HG03064 (cell line): Measurements from ENCODE around the gene MMP28.

Source experiments
- ATAC-seq: cut with Tn5 transposase; IDR thresholded peaks from one replicate; pipeline ENCODE4 v1.9.1; 2021; ENCODE audit warnings: low read depth; ENCODE audit not compliant: unreplicated experiment

The MMP28 gene

GRCh38 chr17:35795007-35795870 lies at the start of gene MMP28:
MMP28 (minus strand) TSS chr17:35795641; CDS start chr17:35795377, 264 bp downstream.
- no peak for ATAC-seq

GRCh38 chr17:35844547-35844946 lies 49.1 kb upstream of the MMP28 start:
- no peak for ATAC-seq

GRCh38 chr17:35843698-35844097 lies 48.3 kb upstream of the MMP28 start:
- no peak for ATAC-seq

GRCh38 chr17:35842239-35842638 lies 46.8 kb upstream of the MMP28 start:
- ATAC-seq: no peak

- ATAC-seq: no peak
Observed at GRCh38 chr17:35841505-35841904, 46.1 kb upstream of the MMP28 start.

- ATAC-seq: no peak
Observed at GRCh38 chr17:35841101-35841500, 45.7 kb upstream of the MMP28 start.

GRCh38 chr17:35825206-35825605 lies 29.8 kb upstream of the MMP28 start:
- no peak for ATAC-seq

- ATAC-seq: no peak
Observed at GRCh38 chr17:35821308-35821707, 25.9 kb upstream of the MMP28 start.

GRCh38 chr17:35819455-35819854 lies 24.0 kb upstream of the MMP28 start:
- no peak for ATAC-seq

GRCh38 chr17:35817196-35817595 lies 21.8 kb upstream of the MMP28 start:
- no peak for ATAC-seq

GRCh38 chr17:35816723-35817122 lies 21.3 kb upstream of the MMP28 start:
- no peak for ATAC-seq

- no peak for ATAC-seq
Observed at GRCh38 chr17:35812456-35812855, 17.0 kb upstream of the MMP28 start.

GRCh38 chr17:35811759-35812158 lies 16.3 kb upstream of the MMP28 start:
- ATAC-seq: no peak

GRCh38 chr17:35809855-35810461 lies 14.5 kb upstream of the MMP28 start:
- ATAC-seq: no peak

- ATAC-seq: peak; percentile 86
Observed at GRCh38 chr17:35808962-35809854, 13.8 kb upstream of the MMP28 start, which contains the start of gene TAF15. TAF15 (plus strand) TSS chr17:35809484; CDS start chr17:35809570, 86 bp downstream.

GRCh38 chr17:35808240-35808961 lies 13.0 kb upstream of the MMP28 start:
- ATAC-seq: no peak

GRCh38 chr17:35807371-35808144 lies 12.1 kb upstream of the MMP28 start:
- no peak for ATAC-seq

GRCh38 chr17:35804658-35805192 lies 9.3 kb upstream of the MMP28 start:
- ATAC-seq: no peak

- ATAC-seq: no peak
Observed at GRCh38 chr17:35801583-35802224, 6.3 kb upstream of the MMP28 start.
